Sigmoid colon (tissue), 4 donors: Measurements from ENCODE around the gene ATG101.

Experiments used
- POLR2A ChIP-seq, 2 donors: fragments of 450-650 bp; IDR thresholded peaks; one replicate each; pipeline ENCODE4 v1.6.1; 2016; ENCODE audit warnings: antibody characterized with exemption in 2 of 2, mild to moderate bottlenecking in 2 of 2, moderate library complexity in 2 of 2
- POLR2AphosphoS5 ChIP-seq, 4 donors: sonication (generic); formaldehyde crosslinking; IDR thresholded peaks; one replicate each; pipeline ENCODE4 v1.6.1; 2017; ENCODE audit warnings: antibody characterized with exemption in 4 of 4
- TF ChIP-seq, protein P1 (sequence below), 4 experiments: fragments of 450-650 bp in 3 of 4; fragments of 200-600 bp in 1 of 4; IDR thresholded peaks; one replicate each; pipeline ENCODE4 v1.5.1; 2016 to 2019; ENCODE audit warnings: antibody characterized with exemption in 4 of 4, mild to moderate bottlenecking in 3 of 4, moderate library complexity in 2 of 4

DNA sequence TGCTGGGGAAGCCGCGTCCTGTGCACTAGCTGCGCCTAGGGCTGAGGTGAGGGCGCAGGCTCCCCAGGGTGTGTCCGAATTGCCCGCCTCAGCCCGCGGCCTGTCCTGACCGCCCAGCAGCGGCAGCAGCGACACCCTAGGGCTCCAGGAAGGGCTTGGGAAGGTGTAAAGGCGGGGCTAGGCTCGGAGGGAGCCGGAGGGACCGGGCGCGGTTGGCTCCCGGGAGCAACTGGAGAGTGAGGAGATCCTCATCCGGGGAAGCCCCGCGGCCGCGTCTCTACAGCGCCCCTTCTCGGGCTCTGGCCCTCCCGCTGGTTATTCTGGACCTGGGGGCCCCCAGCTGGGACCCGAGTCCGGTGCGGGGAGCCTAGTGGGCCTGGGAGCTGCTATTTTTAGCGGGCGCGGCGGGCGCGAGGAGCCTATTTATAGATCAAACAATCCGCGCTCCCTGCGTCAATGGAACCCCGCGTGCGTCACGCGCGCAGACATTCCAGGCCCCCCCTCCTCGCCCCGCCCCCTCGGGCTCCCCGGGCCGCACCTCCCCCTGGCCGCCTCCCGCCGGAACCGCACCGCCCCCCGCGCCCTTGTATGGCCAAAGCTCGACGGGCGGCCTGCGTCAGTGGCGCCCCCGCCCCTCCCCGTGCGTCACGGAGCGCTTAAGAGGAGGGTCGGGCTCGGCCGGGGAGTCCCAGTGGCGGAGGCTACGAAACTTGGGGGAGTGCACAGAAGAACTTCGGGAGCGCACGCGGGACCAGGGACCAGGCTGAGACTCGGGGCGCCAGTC, 18.8 kb upstream of the ATG101 start, which contains the start of gene NR4A1:
- TF ChIP-seq, protein P1, sequence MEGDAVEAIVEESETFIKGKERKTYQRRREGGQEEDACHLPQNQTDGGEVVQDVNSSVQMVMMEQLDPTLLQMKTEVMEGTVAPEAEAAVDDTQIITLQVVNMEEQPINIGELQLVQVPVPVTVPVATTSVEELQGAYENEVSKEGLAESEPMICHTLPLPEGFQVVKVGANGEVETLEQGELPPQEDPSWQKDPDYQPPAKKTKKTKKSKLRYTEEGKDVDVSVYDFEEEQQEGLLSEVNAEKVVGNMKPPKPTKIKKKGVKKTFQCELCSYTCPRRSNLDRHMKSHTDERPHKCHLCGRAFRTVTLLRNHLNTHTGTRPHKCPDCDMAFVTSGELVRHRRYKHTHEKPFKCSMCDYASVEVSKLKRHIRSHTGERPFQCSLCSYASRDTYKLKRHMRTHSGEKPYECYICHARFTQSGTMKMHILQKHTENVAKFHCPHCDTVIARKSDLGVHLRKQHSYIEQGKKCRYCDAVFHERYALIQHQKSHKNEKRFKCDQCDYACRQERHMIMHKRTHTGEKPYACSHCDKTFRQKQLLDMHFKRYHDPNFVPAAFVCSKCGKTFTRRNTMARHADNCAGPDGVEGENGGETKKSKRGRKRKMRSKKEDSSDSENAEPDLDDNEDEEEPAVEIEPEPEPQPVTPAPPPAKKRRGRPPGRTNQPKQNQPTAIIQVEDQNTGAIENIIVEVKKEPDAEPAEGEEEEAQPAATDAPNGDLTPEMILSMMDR (IDR thresholded peaks at IDR 0.05): no peak
- peak; percentile 98 for TF ChIP-seq POLR2A (IDR thresholded peaks at IDR 0.05)
- peak; percentile 100 for TF ChIP-seq POLR2AphosphoS5 (IDR thresholded peaks at IDR 0.05)
